Measurements from ENCODE around the gene TFR2.

DNA sequence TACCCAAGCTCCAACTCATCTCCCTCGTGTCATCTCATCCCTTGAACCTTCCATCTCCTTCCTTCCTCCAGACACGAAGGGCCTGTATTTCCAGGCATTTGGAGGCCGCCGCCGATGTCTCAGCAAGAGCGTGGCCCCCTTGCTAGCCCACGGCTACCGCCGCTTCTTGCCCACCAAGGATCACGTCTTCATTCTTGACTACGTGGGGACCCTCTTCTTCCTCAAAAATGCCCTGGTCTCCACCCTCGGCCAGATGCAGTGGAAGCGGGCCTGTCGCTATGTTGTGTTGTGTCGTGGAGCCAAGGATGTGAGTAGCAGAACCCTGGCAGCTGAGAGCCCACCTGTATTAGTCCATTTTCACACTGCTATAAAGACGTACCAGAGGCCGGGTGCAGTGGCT lies 49.8 kb downstream of the TFR2 start:
- TF ChIP-seq, protein P1, sequence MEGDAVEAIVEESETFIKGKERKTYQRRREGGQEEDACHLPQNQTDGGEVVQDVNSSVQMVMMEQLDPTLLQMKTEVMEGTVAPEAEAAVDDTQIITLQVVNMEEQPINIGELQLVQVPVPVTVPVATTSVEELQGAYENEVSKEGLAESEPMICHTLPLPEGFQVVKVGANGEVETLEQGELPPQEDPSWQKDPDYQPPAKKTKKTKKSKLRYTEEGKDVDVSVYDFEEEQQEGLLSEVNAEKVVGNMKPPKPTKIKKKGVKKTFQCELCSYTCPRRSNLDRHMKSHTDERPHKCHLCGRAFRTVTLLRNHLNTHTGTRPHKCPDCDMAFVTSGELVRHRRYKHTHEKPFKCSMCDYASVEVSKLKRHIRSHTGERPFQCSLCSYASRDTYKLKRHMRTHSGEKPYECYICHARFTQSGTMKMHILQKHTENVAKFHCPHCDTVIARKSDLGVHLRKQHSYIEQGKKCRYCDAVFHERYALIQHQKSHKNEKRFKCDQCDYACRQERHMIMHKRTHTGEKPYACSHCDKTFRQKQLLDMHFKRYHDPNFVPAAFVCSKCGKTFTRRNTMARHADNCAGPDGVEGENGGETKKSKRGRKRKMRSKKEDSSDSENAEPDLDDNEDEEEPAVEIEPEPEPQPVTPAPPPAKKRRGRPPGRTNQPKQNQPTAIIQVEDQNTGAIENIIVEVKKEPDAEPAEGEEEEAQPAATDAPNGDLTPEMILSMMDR (IDR thresholded peaks at IDR 0.05; ENCODE audit: low read length): no peak
- TF ChIP-seq EZH2 (IDR thresholded peaks at IDR 0.05; ENCODE audit: borderline replicate concordance, low read length): no peak

Measured in OCI-LY1 (cell line).